DOHH2 (cell line): Measurements from ENCODE around the gene TATDN2.

Experiments used
- H3F3A ChIP-seq: fragments of 200-600 bp; sonication (generic), shearing (Covaris generic); 2 replicates; pipeline ENCODE4 v1.6.0; 2016; ENCODE audit warnings: antibody characterized with exemption, mild to moderate bottlenecking; ENCODE audit not compliant: control insufficient read depth, insufficient read depth
- H3K27ac ChIP-seq: fragments of 200-600 bp; sonication (generic); 2 replicates; pipeline ENCODE4 v1.5.1; 2014; ENCODE audit warnings: low read depth, mild to moderate bottlenecking, low read length, moderate library complexity
- H3K27me3 ChIP-seq: fragments of 200-600 bp; sonication (generic); 2 replicates; pipeline ENCODE4 v1.6.1; 2014; ENCODE audit warnings: mild to moderate bottlenecking, low read length, mixed read lengths; ENCODE audit not compliant: control insufficient read depth
- H3K36me3 ChIP-seq: fragments of 200-600 bp; sonication (generic); 2 replicates; pipeline ENCODE4 v1.6.1; 2014; ENCODE audit warnings: mild to moderate bottlenecking, low read length, moderate library complexity, mixed read lengths; ENCODE audit not compliant: control insufficient read depth
- H3K4me1 ChIP-seq: fragments of 200-600 bp; sonication (generic); 2 replicates; pipeline ENCODE4 v1.6.1; 2014; ENCODE audit warnings: mild to moderate bottlenecking, low read length, mixed read lengths; ENCODE audit not compliant: control insufficient read depth
- H3K4me2 ChIP-seq: fragments of 200-600 bp; sonication (generic); 2 replicates; pipeline ENCODE4 v1.6.0; 2014; ENCODE audit warnings: mild to moderate bottlenecking, low read length, moderate library complexity
- H3K4me3 ChIP-seq: fragments of 200-600 bp; sonication (generic); 2 replicates; pipeline ENCODE4 v1.5.1; 2014; ENCODE audit warnings: mild to moderate bottlenecking, low read length, mixed read lengths
- H3K79me2 ChIP-seq: fragments of 200-600 bp; sonication (generic); 2 replicates; pipeline ENCODE4 v1.6.1; 2014; ENCODE audit warnings: mild to moderate bottlenecking, low read length, mixed read lengths; ENCODE audit not compliant: control insufficient read depth
- H3K9me2 ChIP-seq: fragments of 200-600 bp; sonication (generic); replicated peaks from 2 replicates; pipeline ENCODE4 v1.6.1; 2014; ENCODE audit warnings: mild to moderate bottlenecking, low read length, mixed read lengths; ENCODE audit not compliant: control insufficient read depth
- H3K9me3 ChIP-seq: fragments of 200-600 bp; sonication (generic); 2 replicates; pipeline ENCODE4 v1.6.1; 2014; ENCODE audit warnings: antibody characterized with exemption, low read length, mixed read lengths; ENCODE audit not compliant: control insufficient read depth, insufficient read depth
- H4K20me1 ChIP-seq: fragments of 200-600 bp; sonication (generic); 2 replicates; pipeline ENCODE4 v1.6.0; 2014; ENCODE audit warnings: low read depth, mild to moderate bottlenecking, antibody characterized with exemption, low read length, moderate library complexity; ENCODE audit not compliant: control insufficient read depth, insufficient read depth
- CTCF ChIP-seq: fragments of 200-600 bp; sonication (generic); IDR thresholded peaks from one replicate; pipeline ENCODE4 v1.5.1; 2014; ENCODE audit warnings: antibody characterized with exemption, mild to moderate bottlenecking, low read depth, low read length; ENCODE audit not compliant: poor library complexity, severe bottlenecking
- EZH2phosphoT487 ChIP-seq: fragments of 200-600 bp; sonication (generic); IDR thresholded peaks from 2 replicates; pipeline ENCODE4 v1.6.1; 2017; ENCODE audit warnings: borderline replicate concordance, mild to moderate bottlenecking, antibody characterized with exemption, low read length, moderate library complexity, mixed read lengths

TATDN2 gene

GRCh38 chr3:10299679-10300078 lies 51.4 kb downstream of the TATDN2 start:
- peaks cover 4% of the 10 kb centered on the region for H3K4me1 ChIP-seq
- H4K20me1 ChIP-seq = no peaks in the 10 kb centered on the region
- H3F3A ChIP-seq = peaks cover 6% of the 10 kb centered on the region
- no peak for TF ChIP-seq EZH2phosphoT487
- no peak for TF ChIP-seq CTCF
- no peak overlapping the region for H3K4me2 ChIP-seq
- no peak overlapping the region for H3K4me3 ChIP-seq
- H3K27ac ChIP-seq = no peak overlapping the region
- peaks cover 71% of the 10 kb centered on the region for H3K36me3 ChIP-seq
- no peaks in the 10 kb centered on the region for H3K9me2 ChIP-seq
- H3K9me3 ChIP-seq = no peaks in the 10 kb centered on the region
- H3K79me2 ChIP-seq = peaks cover 9% of the 10 kb centered on the region
- H3K27me3 ChIP-seq = no peaks in the 10 kb centered on the region

DNA sequence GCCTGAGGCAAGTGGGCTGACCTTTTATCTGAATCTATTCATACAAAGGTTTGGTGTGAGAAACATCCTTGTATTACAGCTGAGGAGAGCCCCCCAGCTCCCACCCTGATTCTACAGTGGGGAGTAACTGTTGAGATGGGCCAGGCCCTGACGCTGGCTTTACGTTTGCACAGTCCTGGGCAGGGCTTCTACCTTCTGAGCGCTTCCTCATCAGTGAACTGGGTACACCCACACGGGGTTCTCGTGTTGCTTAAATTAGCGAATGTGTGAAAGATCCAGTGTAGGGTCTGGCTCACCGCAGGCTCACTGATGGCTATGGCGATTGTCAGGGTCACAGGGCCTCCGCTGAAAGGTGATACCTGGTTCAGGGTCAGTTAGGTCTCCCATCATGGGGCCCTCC lies 51.8 kb downstream of the TATDN2 start:
- H3K9me3 ChIP-seq = no peaks in the 10 kb centered on the region
- H4K20me1 ChIP-seq = no peaks in the 10 kb centered on the region
- H3K36me3 ChIP-seq = peaks cover 71% of the 10 kb centered on the region
- no peak overlapping the region for H3K4me3 ChIP-seq
- H3K27ac ChIP-seq = no peak overlapping the region
- H3F3A ChIP-seq = peaks cover 2% of the 10 kb centered on the region
- no peak for TF ChIP-seq CTCF
- TF ChIP-seq EZH2phosphoT487 = no peak
- H3K4me2 ChIP-seq = no peak overlapping the region
- H3K4me1 ChIP-seq = peaks cover 4% of the 10 kb centered on the region
- no peaks in the 10 kb centered on the region for H3K27me3 ChIP-seq
- peaks cover 9% of the 10 kb centered on the region for H3K79me2 ChIP-seq
- no peaks in the 10 kb centered on the region for H3K9me2 ChIP-seq

GRCh38 chr3:10303105-10303504 lies 54.8 kb downstream of the TATDN2 start:
- H3K36me3 ChIP-seq = peaks cover 78% of the 10 kb centered on the region
- H3K27ac ChIP-seq = no peak overlapping the region
- peaks cover 7% of the 10 kb centered on the region; the same call in 1 of the 2 replicates for H3F3A ChIP-seq

More at GRCh38 chr3:10303105-10303504, 54.8 kb downstream of the TATDN2 start:
- Histone ChIP-seq H3K9me2 (no peaks in the 10 kb centered on the region), H3K4me3 (no peak overlapping the region), H3K9me3 (no peaks in the 10 kb centered on the region), H3K79me2 (peaks cover 9% of the 10 kb centered on the region; the same call in 1 of the 2 replicates), H3K4me1 (peaks cover 7% of the 10 kb centered on the region), H4K20me1 (no peaks in the 10 kb centered on the region), H3K27me3 (no peaks in the 10 kb centered on the region), H3K4me2 (no peak overlapping the region)
- TF ChIP-seq EZH2phosphoT487 (no peak), CTCF (no peak)
